GM19468 (cell line): ENCODE measurements around the gene ZC3H7A.
"Not testable (repeated sequence)": the region's sequence is repeated elsewhere in the genome, so short reads cannot be mapped to it uniquely, and the experiment has no call there.

Experiments
- ATAC-seq: cut with Tn5 transposase; IDR thresholded peaks from one replicate; pipeline ENCODE4 v1.9.1; 2021; ENCODE audit warnings: mild to moderate bottlenecking, moderate library complexity, moderate number of reproducible peaks; ENCODE audit not compliant: unreplicated experiment; ENCODE audit errors: extremely low read depth

ZC3H7A gene

GRCh38 chr16:11800382-11800718 is 3.3 kb upstream of the ZC3H7A start:
- no peak for ATAC-seq

GRCh38 chr16:11799509-11800381 is 2.7 kb upstream of the ZC3H7A start:
- ATAC-seq: no peak

- no peak for ATAC-seq
These were observed 1.9 kb upstream of the ZC3H7A start for GRCh38 chr16:11799017-11799381.

GRCh38 chr16:11797957-11798299 is 870 bp upstream of the ZC3H7A start:
- ATAC-seq: no peak

- no peak for ATAC-seq
These were observed 562 bp downstream of the ZC3H7A start for GRCh38 chr16:11796227-11797165.

GRCh38 chr16:11795887-11796226 is 1.2 kb downstream of the ZC3H7A start:
- ATAC-seq: no peak

- ATAC-seq: no peak
These were observed 1.8 kb downstream of the ZC3H7A start for GRCh38 chr16:11794996-11795886.

GRCh38 chr16:11794447-11794846 is 2.6 kb downstream of the ZC3H7A start:
- ATAC-seq: no peak

- ATAC-seq: no peak
These were observed 3.2 kb downstream of the ZC3H7A start for GRCh38 chr16:11793840-11794239.

- ATAC-seq: no peak
These were observed 4.4 kb downstream of the ZC3H7A start for GRCh38 chr16:11792410-11793241.

- ATAC-seq: no peak
These were observed 5.8 kb downstream of the ZC3H7A start for GRCh38 chr16:11791144-11791828.

- no peak for ATAC-seq
These were observed 8.1 kb downstream of the ZC3H7A start for GRCh38 chr16:11788914-11789313.

- not testable (repeated sequence) for ATAC-seq
These were observed 12.0 kb downstream of the ZC3H7A start for GRCh38 chr16:11784980-11785599.

- not testable (repeated sequence) for ATAC-seq
These were observed 12.7 kb downstream of the ZC3H7A start for GRCh38 chr16:11784381-11784780.

- ATAC-seq: no peak
These were observed 13.1 kb downstream of the ZC3H7A start for GRCh38 chr16:11784038-11784369.

- peak; percentile 29 for ATAC-seq
These were observed 13.6 kb downstream of the ZC3H7A start for GRCh38 chr16:11783319-11784037.

GRCh38 chr16:11781773-11782172 is 15.3 kb downstream of the ZC3H7A start:
- ATAC-seq: no peak
